ENCODE measurements around the gene LRBA. TPM values are rescaled to one million over a fixed set of nuclear protein-coding genes. Genes with fewer than 3 reads are reported as not detected.
A peak's percentile ranks its signal among the peaks of the same experiment; 100 is the strongest.
"Not testable (repeated sequence)": the region's sequence is repeated elsewhere in the genome, so short reads cannot be mapped to it uniquely, and the experiment has no call there.

LRBA gene
- total RNA-seq, result 100 to 1,000 TPM in 1 of 2 donors, 10 to 100 TPM in 1; 54.8 to 149 TPM
- 10 to 100 TPM; 11.8 to 13.6 TPM for polyA plus RNA-seq
- long read RNA-seq, donor 1, partial matches to known transcripts, result 0 of 1 reads
- long read RNA-seq, donor 1, other reads (novel, unspliced or antisense), result 0 of 1 reads
- long read RNA-seq, donor 2, result 0 reads
- long read RNA-seq, donor 3, result 0 reads
- long read RNA-seq, donor 4, partial matches to known transcripts, result 0 of 1 reads
- long read RNA-seq, donor 4, other reads (novel, unspliced or antisense), result 0 of 1 reads
- long read RNA-seq, donor 5, partial matches to known transcripts, result 5,152 of 5,428 reads
- long read RNA-seq, donor 5, other reads (novel, unspliced or antisense), result 274 of 5,428 reads

GRCh38 chr4:151014521-151015458, at the start of gene LRBA:
Gene LRBA, minus strand, starts transcription at chr4:151015284. Its CDS starts 642 bp downstream, at chr4:151014642.
- Histone ChIP-seq H3K9me3 (ENCODE audit: control insufficient read depth in 4 of 4, insufficient read depth in 3 of 4, low read length in 3 of 4) (no peaks in the 10 kb centered on the region), H3K27ac (ENCODE audit: low read depth in 1 of 2, low read length in 1 of 2) (peak within 1 kb of the TSS; percentile 79 to 92), H3K36me3 (ENCODE audit: control insufficient read depth in 4 of 4, insufficient read depth in 4 of 4, low read length in 4 of 4) (peaks cover 0 to 7% (median 0%) of the 10 kb centered on the region in 4 donors), H3K27me3 (ENCODE audit: control insufficient read depth in 3 of 3, insufficient read depth in 3 of 3, low read length in 2 of 3) (no peaks in the 10 kb centered on the region), H3K9ac (ENCODE audit: insufficient read depth in 1 of 2, low read length in 2 of 2) (peak within 1 kb of the TSS; percentile 91 to 98), H3K4me1 (ENCODE audit: control insufficient read depth in 5 of 5, insufficient read depth in 5 of 5, low read length in 5 of 5) (peaks cover 0 to 20% (median 1%) of the 10 kb centered on the region in 5 donors), H3K4me3 (peak within 1 kb of the TSS; percentile 91)
- ATAC-seq (ENCODE audit: insufficient read depth, low FRiP score), result peak; percentile 84
- TF ChIP-seq CTCF (IDR thresholded peaks at IDR 0.05; ENCODE audit: control extremely low read depth, extremely low read depth), result no peak
- 0 to 1% methylated on average over 37 of the region's 37 CpGs for WGBS, 2 donors
- peak; percentile 79 to 83 (median 81) for DNase-seq

- not testable (repeated sequence) for H3K4me3 ChIP-seq; H3K9ac ChIP-seq (ENCODE audit: insufficient read depth in 1 of 2, low read length in 2 of 2); H3K4me1 ChIP-seq (ENCODE audit: control insufficient read depth in 5 of 5, insufficient read depth in 5 of 5, low read length in 5 of 5); DNase-seq; ATAC-seq (ENCODE audit: insufficient read depth, low FRiP score); H3K27me3 ChIP-seq (ENCODE audit: control insufficient read depth in 3 of 3, insufficient read depth in 3 of 3, low read length in 2 of 3); H3K27ac ChIP-seq (ENCODE audit: low read depth in 1 of 2, low read length in 1 of 2); H3K36me3 ChIP-seq (ENCODE audit: control insufficient read depth in 4 of 4, insufficient read depth in 4 of 4, low read length in 4 of 4); H3K9me3 ChIP-seq (ENCODE audit: control insufficient read depth in 4 of 4, insufficient read depth in 3 of 4, low read length in 3 of 4)
- 97 to 98% methylated on average over 3 of the region's 3 CpGs for WGBS, 2 donors
Observed at GRCh38 chr4:151063143-151063542, 48.1 kb upstream of the LRBA start.

- no peak for DNase-seq
- 41 to 58% methylated on average over 1 of the region's 1 CpG for WGBS, 2 donors
Observed at GRCh38 chr4:151055539-151055938, 40.5 kb upstream of the LRBA start.

More at GRCh38 chr4:151055539-151055938, 40.5 kb upstream of the LRBA start:
- no peaks in the 10 kb centered on the region for H3K36me3 ChIP-seq (ENCODE audit: control insufficient read depth in 4 of 4, insufficient read depth in 4 of 4, low read length in 4 of 4)
- H3K27ac ChIP-seq (ENCODE audit: low read depth in 1 of 2, low read length in 1 of 2), result no peak overlapping the region
- ATAC-seq (ENCODE audit: insufficient read depth, low FRiP score), result no peak
- no peaks in the 10 kb centered on the region for H3K4me1 ChIP-seq (ENCODE audit: control insufficient read depth in 5 of 5, insufficient read depth in 5 of 5, low read length in 5 of 5)
- H3K4me3 ChIP-seq, result no peak overlapping the region
- TF ChIP-seq CTCF (IDR thresholded peaks at IDR 0.05; ENCODE audit: control extremely low read depth, extremely low read depth), result no peak
- H3K9ac ChIP-seq (ENCODE audit: insufficient read depth in 1 of 2, low read length in 2 of 2), result no peak overlapping the region
- H3K27me3 ChIP-seq (ENCODE audit: control insufficient read depth in 3 of 3, insufficient read depth in 3 of 3, low read length in 2 of 3), result no peaks in the 10 kb centered on the region
- no peaks in the 10 kb centered on the region for H3K9me3 ChIP-seq (ENCODE audit: control insufficient read depth in 4 of 4, insufficient read depth in 3 of 4, low read length in 3 of 4)
